Ectodermal cell (in vitro differentiated cells): ENCODE data around the gene RFTN1.

Experiments used
- H3K27ac ChIP-seq: 2 replicates; pipeline ENCODE4 v1.7.0; 2013; ENCODE audit warnings: mild to moderate bottlenecking, low read depth, low read length; ENCODE audit not compliant: insufficient read depth, poor library complexity, severe bottlenecking
- H3K27me3 ChIP-seq: 2 replicates; pipeline ENCODE4 v1.7.0; 2013; ENCODE audit warnings: mild to moderate bottlenecking, low read length; ENCODE audit not compliant: insufficient read depth, control insufficient read depth, poor library complexity, severe bottlenecking
- H3K36me3 ChIP-seq: one replicate; pipeline ENCODE4 v1.7.0; 2013; ENCODE audit warnings: low read length; ENCODE audit not compliant: control insufficient read depth, insufficient read depth
- H3K4me1 ChIP-seq: one replicate; pipeline ENCODE4 v1.7.0; 2013; ENCODE audit warnings: low read length; ENCODE audit not compliant: control insufficient read depth, insufficient read depth
- H3K4me3 ChIP-seq: 2 replicates; pipeline ENCODE4 v1.7.0; 2013; ENCODE audit warnings: low read depth, low read length, control low read depth; ENCODE audit not compliant: insufficient read depth
- H3K9me3 ChIP-seq: 2 replicates; pipeline ENCODE4 v1.7.0; 2013; ENCODE audit warnings: mild to moderate bottlenecking, low read length, moderate library complexity; ENCODE audit not compliant: control insufficient read depth
- WGBS, 2 experiments: methylation state at CpG; one replicate each; pipeline ENCODE4 v1.1.7; 2013; ENCODE audit warnings: missing lambda C conversion rate in 2 of 2; 5-methylcytosine and 5-hydroxymethylcytosine counted together

The RFTN1 gene

DNA sequence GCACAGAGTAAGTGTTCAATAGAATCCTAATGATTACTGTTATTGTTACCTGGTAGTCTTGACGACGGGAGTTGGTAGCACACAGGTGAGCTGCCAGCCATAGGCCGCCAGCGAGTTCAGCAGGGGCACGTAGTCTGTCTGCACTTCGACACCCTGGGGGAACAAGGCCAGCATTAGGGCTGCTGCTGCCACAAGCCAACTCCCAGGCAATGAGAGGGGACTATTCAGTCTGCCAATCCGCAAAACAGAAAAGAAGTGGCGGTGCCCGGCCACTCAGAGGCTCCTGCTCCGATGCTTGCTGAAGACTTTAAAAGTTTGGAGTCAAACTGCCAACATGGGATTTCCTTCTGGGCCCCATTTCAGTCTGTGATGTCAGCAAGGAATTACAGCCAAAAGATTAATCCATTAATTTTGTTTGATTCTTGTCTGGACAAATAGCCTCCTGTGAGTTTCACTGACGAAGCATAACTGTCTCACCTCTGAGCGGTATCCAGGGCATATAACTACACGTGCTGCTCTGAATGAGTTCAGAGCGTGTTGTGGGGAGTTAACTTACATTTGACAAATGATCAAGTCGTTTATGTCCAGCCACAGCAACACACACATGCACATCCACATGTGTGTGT, 186.7 kb downstream of the RFTN1 start:
- 94 to 96% methylated on average over 15 of the region's 15 CpGs for WGBS, 2 experiments
- Histone ChIP-seq H3K9me3 (no peaks in the 10 kb centered on the region), H3K27ac (no peak overlapping the region), H3K36me3 (no peaks in the 10 kb centered on the region), H3K4me1 (peaks cover 18% of the 10 kb centered on the region), H3K27me3 (no peaks in the 10 kb centered on the region), H3K4me3 (no peak overlapping the region)

DNA sequence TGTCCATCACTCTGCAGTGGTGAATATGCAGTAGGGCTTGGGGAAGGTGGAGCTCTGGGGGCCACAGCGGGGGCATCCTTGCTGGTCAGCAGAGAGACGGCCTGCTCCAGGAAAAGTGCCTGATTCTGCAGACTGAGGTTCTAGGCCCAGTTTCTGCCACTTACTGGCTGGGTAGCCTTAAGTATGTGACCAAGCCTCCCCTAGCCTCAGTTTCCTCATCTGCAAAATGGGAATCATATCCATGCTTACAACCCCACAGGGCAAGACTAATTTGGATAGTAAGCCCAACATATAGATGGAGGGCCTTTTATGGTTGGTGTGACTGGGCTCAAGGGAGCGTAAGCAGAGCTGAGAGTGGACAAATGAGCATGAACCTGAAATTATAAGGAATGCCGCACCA, 187.6 kb downstream of the RFTN1 start:
- Histone ChIP-seq H3K27ac (no peak overlapping the region), H3K36me3 (no peaks in the 10 kb centered on the region), H3K27me3 (no peaks in the 10 kb centered on the region), H3K4me3 (no peak overlapping the region), H3K4me1 (peaks cover 17% of the 10 kb centered on the region), H3K9me3 (no peaks in the 10 kb centered on the region)
- 96 to 97% methylated on average over 4 of the region's 4 CpGs for WGBS, 2 experiments

DNA sequence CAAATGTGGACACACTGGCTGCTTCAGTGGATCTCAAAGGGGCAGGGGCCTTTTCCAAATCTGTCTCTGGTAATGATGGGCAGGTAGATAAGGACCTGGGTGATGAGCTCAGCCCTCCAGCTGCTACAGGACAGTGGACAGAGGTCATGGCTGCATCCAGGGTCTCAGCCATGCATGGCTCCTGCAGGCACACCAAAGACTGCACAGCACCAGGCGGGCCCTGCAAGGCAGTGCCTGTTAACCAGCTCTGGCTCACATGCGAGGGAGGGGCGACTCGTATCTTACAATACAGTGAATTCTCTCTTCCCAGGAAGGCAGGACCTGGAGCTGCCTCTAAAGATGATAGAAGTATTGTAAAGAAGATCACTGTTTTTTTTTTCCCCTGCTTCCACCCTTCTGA, 189.8 kb downstream of the RFTN1 start:
- Histone ChIP-seq H3K27me3 (no peaks in the 10 kb centered on the region), H3K27ac (no peak overlapping the region), H3K36me3 (no peaks in the 10 kb centered on the region), H3K9me3 (no peaks in the 10 kb centered on the region), H3K4me1 (peaks cover 4% of the 10 kb centered on the region), H3K4me3 (no peak overlapping the region)
- WGBS, 2 experiments: 96 to 98% methylated on average over 4 of the region's 4 CpGs

DNA sequence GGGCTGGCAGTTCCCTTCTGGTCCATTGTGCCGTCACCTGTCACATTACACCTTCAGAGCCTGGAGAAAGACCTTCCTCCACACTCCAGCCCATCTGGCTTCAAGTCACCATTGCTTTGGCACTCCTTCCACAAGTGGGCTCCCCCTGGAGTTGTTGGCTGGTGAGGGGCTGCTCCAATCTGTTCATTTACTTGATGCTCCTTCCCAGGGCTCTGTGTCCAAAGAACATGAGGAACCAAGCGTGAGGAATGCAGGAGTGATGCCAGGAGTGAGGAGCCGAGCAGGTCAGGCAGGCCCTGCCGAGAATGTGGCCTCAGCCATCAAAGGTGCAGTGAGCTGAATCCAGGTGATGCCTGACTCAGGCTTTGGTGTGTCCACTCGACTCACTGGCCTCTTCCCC, 191.3 kb downstream of the RFTN1 start:
- Histone ChIP-seq H3K27me3 (no peaks in the 10 kb centered on the region), H3K36me3 (no peaks in the 10 kb centered on the region), H3K27ac (no peak overlapping the region), H3K4me3 (no peak overlapping the region), H3K4me1 (no peaks in the 10 kb centered on the region), H3K9me3 (no peaks in the 10 kb centered on the region)
- 93 to 98% methylated on average over 5 of the region's 5 CpGs for WGBS, 2 experiments

DNA sequence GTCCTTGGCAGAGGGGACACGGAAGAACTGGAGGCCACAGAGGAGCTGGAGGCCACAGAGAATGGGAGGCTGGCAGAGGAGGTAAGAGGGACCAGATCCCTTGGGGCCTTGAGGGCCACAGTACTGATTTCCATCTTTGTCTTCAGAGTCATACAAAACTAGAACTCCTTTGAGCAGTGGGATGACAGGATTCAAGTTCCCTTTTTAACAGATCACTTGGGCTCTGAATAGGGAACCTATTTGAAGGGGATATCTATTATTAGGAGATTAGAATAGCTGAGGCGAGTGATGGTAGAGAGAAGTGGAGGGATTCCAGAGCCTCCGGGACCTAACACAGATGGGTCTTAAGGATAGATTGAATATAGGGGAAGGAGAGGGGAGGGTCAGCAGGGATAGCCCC, 192.8 kb downstream of the RFTN1 start:
- no peaks in the 10 kb centered on the region for H3K36me3 ChIP-seq
- no peaks in the 10 kb centered on the region for H3K9me3 ChIP-seq
- no peaks in the 10 kb centered on the region for H3K4me1 ChIP-seq
- WGBS, 2 experiments: 93 to 97% methylated on average over 3 of the region's 3 CpGs
- H3K27me3 ChIP-seq: no peaks in the 10 kb centered on the region
- H3K27ac ChIP-seq: no peak overlapping the region
- no peak overlapping the region for H3K4me3 ChIP-seq

DNA sequence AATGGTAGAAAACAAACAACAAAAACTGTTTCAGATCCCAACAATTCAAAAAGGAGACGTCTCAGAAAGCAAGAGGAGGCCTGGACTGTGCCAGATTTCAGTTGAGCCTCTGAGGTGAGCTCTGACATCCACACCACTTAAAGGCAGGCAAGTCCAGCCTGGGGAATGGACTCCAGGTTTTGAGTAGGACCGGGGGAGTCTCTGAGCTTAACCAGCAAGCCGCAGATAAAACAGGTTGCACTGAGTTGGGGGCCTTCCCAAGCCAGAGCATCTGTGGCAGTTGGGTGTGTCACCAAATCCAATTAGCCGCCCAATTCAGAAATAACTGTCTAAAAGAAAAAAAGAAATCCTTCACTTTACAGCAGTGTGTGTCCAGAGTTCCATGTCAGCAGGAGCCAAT, 193.8 kb downstream of the RFTN1 start:
- no peaks in the 10 kb centered on the region for H3K36me3 ChIP-seq
- no peaks in the 10 kb centered on the region for H3K27me3 ChIP-seq
- H3K4me3 ChIP-seq: no peak overlapping the region
- no peaks in the 10 kb centered on the region for H3K4me1 ChIP-seq
- no peaks in the 10 kb centered on the region for H3K9me3 ChIP-seq
- 89 to 97% methylated on average over 4 of the region's 4 CpGs for WGBS, 2 experiments
- H3K27ac ChIP-seq: no peak overlapping the region

DNA sequence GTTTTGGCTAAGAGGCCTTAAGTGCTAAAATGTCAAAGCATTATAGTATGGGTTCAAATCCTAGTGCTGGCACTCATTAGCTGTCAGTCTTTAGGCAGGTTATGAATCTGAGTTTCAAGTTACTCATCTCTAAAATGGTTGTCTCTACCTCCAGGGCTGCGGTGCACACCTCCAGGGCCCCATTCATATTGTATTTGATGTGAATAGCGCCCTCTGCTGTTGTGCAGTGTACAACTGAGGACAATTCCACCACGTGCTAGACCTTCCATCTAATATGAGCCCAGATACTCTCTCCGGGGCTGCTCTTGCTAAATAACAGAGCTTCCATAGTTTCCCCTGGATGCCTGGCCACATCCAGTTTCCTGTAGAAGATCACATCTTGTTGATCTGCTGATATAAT, 194.2 kb downstream of the RFTN1 start:
- Histone ChIP-seq H3K27ac (no peak overlapping the region), H3K4me3 (no peak overlapping the region), H3K4me1 (no peaks in the 10 kb centered on the region), H3K27me3 (no peaks in the 10 kb centered on the region), H3K36me3 (no peaks in the 10 kb centered on the region), H3K9me3 (no peaks in the 10 kb centered on the region)
- WGBS, 2 experiments: 72 to 76% methylated on average over 4 of the region's 4 CpGs

DNA sequence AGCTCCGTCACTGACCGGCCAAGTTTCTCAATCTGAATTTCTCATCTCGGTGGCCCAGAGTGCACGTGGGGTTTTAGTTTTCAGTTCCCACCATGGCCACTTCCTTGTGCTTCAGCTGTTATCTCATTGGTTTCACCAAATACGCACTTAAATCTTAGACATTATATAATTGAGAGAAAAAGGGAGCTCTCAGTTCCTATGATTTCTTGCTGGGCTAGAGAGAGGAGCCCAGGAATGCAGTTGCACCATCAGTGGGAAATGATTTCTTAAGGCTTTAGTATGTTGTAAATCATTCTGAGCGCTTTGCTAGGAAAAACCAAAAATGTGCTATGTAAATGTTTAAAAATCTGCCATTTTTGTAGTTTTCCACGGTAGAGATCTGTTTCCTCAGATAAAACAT, 195.3 kb downstream of the RFTN1 start:
- no peaks in the 10 kb centered on the region for H3K4me1 ChIP-seq
- H3K27ac ChIP-seq: no peak overlapping the region
- H3K4me3 ChIP-seq: no peak overlapping the region
- H3K36me3 ChIP-seq: no peaks in the 10 kb centered on the region
- 97 to 98% methylated on average over 6 to 7 of the region's 7 CpGs for WGBS, 2 experiments
- H3K27me3 ChIP-seq: no peaks in the 10 kb centered on the region
- no peaks in the 10 kb centered on the region for H3K9me3 ChIP-seq

DNA sequence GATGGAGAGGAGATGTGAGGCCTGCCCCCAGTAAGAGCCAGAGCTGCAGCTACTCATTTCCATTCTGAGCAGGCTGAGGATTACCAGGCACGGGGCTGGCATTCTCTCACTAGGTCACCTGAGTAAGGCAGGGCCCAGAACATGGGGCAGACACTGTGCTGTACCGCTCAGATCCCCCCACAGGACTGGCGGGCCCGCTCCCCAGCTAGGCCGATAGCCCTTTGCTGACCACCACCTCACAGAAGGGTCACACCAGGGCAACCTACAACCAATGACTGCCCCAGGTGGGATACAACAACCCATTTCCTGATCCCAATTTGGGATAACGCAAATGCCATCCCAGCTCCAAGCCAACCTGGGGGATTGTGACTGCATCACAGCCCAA, 195.9 kb downstream of the RFTN1 start:
- H3K9me3 ChIP-seq: no peaks in the 10 kb centered on the region
- H3K27me3 ChIP-seq: no peaks in the 10 kb centered on the region
- no peak overlapping the region for H3K27ac ChIP-seq
- H3K36me3 ChIP-seq: no peaks in the 10 kb centered on the region
- WGBS, 2 experiments: 92 to 94% methylated on average over 6 of the region's 6 CpGs
- no peaks in the 10 kb centered on the region for H3K4me1 ChIP-seq
- no peak overlapping the region for H3K4me3 ChIP-seq

DNA sequence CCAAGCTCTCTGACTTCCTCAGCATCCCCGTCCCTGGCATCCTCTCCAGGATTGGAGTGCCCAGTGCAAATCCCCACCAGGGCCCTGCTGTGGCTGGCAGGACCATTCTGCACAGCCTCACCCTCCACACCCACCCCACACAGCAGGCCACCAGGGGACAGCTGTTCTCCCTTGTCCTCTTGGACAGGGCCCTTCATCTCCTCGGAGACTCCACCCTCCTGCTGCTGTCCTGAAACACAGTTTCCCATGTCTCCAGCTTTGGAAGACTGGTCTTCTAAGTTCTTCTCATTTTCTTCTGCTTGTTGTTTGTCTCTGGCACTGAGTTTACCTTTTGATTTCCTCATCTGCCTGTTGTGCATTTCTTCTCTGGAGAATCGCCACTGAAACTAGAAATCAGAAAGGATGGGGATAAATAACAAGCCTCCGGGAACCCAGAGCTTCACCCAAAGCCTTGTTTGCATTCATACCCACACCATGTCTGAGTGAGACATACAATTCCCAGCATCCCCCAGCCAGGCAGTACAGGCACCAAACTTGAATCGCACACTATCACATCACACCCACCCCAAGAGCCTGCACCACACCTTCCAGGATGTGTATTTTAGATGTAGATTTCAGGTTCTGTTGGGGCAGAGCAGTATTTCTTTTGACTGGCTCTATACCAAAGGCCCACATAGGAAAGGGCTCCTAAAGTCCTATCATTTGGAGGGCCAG, 196.5 kb downstream of the RFTN1 start:
- H3K4me3 ChIP-seq: no peak overlapping the region
- H3K36me3 ChIP-seq: no peaks in the 10 kb centered on the region
- no peak overlapping the region for H3K27ac ChIP-seq
- 87 to 95% methylated on average over 4 of the region's 5 CpGs for WGBS, 2 experiments
- no peaks in the 10 kb centered on the region for H3K9me3 ChIP-seq
- H3K27me3 ChIP-seq: no peaks in the 10 kb centered on the region
- no peaks in the 10 kb centered on the region for H3K4me1 ChIP-seq
